ENCODE measurements around the gene LONP1. TPM values are rescaled to one million over a fixed set of nuclear protein-coding genes. Genes with fewer than 3 reads are reported as not detected.

LONP1 gene
- total RNA-seq, 1 experiment from 2014 or later: 186 TPM

DNA sequence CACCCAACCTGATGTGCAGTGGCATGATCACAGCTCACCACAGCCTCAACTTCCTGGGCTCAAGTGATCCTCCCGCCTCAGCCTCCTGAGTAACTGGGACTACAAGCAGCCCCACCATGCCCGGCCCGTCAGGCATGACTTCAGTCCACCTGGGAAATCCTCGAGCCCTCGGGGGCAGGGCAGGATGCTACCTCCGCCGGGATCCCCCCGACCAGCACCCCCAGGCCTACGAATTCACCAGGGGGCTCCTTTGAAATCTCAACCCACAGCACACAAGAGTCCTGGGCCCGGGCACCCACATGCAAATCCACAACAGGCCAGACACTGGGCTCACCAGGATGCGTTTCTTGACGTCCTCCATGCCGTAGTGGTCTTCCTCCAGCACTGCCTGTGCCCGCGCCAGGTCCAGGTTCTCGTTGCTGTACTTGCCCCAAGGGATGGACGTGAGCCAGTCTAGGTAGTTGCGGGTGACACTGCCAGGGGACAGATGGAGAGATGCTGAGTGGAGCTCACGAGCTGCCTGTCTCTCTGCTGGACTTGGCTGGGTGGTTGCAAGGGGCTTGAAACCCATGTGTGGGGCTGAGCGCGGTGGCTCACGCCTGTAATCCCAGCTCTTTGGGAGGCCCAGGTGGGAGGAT is 19.4 kb downstream of the LONP1 start (continued):
- TF ChIP-seq, protein P1, sequence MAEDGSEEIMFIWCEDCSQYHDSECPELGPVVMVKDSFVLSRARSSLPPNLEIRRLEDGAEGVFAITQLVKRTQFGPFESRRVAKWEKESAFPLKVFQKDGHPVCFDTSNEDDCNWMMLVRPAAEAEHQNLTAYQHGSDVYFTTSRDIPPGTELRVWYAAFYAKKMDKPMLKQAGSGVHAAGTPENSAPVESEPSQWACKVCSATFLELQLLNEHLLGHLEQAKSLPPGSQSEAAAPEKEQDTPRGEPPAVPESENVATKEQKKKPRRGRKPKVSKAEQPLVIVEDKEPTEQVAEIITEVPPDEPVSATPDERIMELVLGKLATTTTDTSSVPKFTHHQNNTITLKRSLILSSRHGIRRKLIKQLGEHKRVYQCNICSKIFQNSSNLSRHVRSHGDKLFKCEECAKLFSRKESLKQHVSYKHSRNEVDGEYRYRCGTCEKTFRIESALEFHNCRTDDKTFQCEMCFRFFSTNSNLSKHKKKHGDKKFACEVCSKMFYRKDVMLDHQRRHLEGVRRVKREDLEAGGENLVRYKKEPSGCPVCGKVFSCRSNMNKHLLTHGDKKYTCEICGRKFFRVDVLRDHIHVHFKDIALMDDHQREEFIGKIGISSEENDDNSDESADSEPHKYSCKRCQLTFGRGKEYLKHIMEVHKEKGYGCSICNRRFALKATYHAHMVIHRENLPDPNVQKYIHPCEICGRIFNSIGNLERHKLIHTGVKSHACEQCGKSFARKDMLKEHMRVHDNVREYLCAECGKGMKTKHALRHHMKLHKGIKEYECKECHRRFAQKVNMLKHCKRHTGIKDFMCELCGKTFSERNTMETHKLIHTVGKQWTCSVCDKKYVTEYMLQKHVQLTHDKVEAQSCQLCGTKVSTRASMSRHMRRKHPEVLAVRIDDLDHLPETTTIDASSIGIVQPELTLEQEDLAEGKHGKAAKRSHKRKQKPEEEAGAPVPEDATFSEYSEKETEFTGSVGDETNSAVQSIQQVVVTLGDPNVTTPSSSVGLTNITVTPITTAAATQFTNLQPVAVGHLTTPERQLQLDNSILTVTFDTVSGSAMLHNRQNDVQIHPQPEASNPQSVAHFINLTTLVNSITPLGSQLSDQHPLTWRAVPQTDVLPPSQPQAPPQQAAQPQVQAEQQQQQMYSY (CRISPR knock-in tag; IDR thresholded peaks at IDR 0.05): no peak
- TF ChIP-seq, protein P2, sequence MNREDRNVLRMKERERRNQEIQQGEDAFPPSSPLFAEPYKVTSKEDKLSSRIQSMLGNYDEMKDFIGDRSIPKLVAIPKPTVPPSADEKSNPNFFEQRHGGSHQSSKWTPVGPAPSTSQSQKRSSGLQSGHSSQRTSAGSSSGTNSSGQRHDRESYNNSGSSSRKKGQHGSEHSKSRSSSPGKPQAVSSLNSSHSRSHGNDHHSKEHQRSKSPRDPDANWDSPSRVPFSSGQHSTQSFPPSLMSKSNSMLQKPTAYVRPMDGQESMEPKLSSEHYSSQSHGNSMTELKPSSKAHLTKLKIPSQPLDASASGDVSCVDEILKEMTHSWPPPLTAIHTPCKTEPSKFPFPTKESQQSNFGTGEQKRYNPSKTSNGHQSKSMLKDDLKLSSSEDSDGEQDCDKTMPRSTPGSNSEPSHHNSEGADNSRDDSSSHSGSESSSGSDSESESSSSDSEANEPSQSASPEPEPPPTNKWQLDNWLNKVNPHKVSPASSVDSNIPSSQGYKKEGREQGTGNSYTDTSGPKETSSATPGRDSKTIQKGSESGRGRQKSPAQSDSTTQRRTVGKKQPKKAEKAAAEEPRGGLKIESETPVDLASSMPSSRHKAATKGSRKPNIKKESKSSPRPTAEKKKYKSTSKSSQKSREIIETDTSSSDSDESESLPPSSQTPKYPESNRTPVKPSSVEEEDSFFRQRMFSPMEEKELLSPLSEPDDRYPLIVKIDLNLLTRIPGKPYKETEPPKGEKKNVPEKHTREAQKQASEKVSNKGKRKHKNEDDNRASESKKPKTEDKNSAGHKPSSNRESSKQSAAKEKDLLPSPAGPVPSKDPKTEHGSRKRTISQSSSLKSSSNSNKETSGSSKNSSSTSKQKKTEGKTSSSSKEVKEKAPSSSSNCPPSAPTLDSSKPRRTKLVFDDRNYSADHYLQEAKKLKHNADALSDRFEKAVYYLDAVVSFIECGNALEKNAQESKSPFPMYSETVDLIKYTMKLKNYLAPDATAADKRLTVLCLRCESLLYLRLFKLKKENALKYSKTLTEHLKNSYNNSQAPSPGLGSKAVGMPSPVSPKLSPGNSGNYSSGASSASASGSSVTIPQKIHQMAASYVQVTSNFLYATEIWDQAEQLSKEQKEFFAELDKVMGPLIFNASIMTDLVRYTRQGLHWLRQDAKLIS (CRISPR knock-in tag; IDR thresholded peaks at IDR 0.05; ENCODE audit: borderline replicate concordance): no peak
- TF ChIP-seq ZNF671 (CRISPR knock-in tag; IDR thresholded peaks at IDR 0.05) (no peak), SMAD4 (CRISPR knock-in tag; IDR thresholded peaks at IDR 0.05) (no peak), SMAD3 (CRISPR knock-in tag; IDR thresholded peaks at IDR 0.05; ENCODE audit: borderline replicate concordance) (no peak), ZNF423 (CRISPR knock-in tag; IDR thresholded peaks at IDR 0.05) (no peak), NFATC4 (CRISPR knock-in tag; IDR thresholded peaks at IDR 0.05) (no peak)
- TF ChIP-seq, protein P3, sequence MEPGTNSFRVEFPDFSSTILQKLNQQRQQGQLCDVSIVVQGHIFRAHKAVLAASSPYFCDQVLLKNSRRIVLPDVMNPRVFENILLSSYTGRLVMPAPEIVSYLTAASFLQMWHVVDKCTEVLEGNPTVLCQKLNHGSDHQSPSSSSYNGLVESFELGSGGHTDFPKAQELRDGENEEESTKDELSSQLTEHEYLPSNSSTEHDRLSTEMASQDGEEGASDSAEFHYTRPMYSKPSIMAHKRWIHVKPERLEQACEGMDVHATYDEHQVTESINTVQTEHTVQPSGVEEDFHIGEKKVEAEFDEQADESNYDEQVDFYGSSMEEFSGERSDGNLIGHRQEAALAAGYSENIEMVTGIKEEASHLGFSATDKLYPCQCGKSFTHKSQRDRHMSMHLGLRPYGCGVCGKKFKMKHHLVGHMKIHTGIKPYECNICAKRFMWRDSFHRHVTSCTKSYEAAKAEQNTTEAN (CRISPR knock-in tag; IDR thresholded peaks at IDR 0.05): no peak

DNA sequence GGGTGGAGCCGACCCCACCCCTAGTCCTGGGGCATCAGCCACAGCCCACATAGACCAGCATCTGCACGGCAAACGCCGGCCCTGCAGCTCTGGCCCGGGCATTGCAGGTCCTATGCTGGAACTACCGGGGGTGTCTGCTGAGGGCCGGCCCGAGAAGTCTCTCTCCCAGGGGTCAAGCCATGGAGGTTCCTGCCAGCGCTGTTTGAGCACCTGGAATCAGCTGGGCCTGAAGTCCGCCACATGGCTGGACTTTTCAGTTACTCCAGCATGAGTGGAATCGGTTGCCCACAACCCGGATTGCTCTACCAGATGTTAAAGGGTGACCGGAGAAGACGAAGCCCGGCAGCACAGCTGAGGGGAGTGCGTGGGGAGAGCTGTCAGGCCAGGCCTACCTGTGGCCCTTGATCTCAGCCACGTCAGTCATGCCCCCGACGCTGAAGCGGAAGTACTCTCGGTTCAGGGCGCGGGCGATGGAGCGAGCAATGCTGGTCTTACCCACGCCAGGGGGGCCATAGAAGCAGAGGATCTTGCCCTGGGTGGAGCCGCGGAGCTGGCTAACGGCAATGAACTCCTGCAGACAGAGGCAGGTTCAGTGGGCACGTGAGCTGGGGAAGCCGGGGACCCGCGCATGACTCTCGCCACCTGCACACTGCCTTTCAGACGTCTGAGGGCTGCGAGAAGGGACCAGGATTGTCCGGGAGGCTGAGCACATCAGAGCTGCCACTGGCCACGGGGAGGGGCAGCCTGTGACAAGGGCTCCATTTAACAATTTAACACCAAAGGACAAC is 21.1 kb downstream of the LONP1 start:
- no peaks in the 10 kb centered on the region for H3K27me3 Mint-ChIP-seq (ENCODE audit: low read depth)
- no peak overlapping the region for H3K27ac Mint-ChIP-seq
- H3K9me3 Mint-ChIP-seq: peaks cover 5% of the 10 kb centered on the region; the same call in 1 of the 2 replicates
- ChIA-PET POLR2A (no interaction called here), CTCF (interaction anchor here (1.9 to 2.1 kb wide), 2 partner anchors 9 to 12 kb away, joined by 7 to 8 read pairs; partner anchors contain the start of gene RPL36)
- DNase-seq (ENCODE audit: low spot score) (no peak), ATAC-seq (no peak)
- peaks cover 55% of the 10 kb centered on the region for H3K36me3 Mint-ChIP-seq
- H3K4me3 Mint-ChIP-seq: no peak overlapping the region
- H3K4me1 Mint-ChIP-seq: no peaks in the 10 kb centered on the region
- TF ChIP-seq, protein P4, sequence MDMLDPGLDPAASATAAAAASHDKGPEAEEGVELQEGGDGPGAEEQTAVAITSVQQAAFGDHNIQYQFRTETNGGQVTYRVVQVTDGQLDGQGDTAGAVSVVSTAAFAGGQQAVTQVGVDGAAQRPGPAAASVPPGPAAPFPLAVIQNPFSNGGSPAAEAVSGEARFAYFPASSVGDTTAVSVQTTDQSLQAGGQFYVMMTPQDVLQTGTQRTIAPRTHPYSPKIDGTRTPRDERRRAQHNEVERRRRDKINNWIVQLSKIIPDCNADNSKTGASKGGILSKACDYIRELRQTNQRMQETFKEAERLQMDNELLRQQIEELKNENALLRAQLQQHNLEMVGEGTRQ (CRISPR knock-in tag; IDR thresholded peaks at IDR 0.05): no peak
- TF ChIP-seq NFATC4 (CRISPR knock-in tag; IDR thresholded peaks at IDR 0.05): no peak
- TF ChIP-seq GABPB1 (CRISPR knock-in tag; IDR thresholded peaks at IDR 0.05): no peak
- no peak for TF ChIP-seq ZNF219 (CRISPR knock-in tag; IDR thresholded peaks at IDR 0.05; ENCODE audit: borderline replicate concordance)
- TF ChIP-seq, protein P5, sequence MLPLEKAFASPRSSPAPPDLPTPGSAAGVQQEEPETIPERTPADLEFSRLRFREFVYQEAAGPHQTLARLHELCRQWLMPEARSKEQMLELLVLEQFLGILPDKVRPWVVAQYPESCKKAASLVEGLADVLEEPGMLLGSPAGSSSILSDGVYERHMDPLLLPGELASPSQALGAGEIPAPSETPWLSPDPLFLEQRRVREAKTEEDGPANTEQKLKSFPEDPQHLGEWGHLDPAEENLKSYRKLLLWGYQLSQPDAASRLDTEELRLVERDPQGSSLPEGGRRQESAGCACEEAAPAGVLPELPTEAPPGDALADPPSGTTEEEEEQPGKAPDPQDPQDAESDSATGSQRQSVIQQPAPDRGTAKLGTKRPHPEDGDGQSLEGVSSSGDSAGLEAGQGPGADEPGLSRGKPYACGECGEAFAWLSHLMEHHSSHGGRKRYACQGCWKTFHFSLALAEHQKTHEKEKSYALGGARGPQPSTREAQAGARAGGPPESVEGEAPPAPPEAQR (CRISPR knock-in tag; IDR thresholded peaks at IDR 0.05): no peak
- TF ChIP-seq OVOL2 (CRISPR knock-in tag; IDR thresholded peaks at IDR 0.05; ENCODE audit: borderline replicate concordance): no peak
- TF ChIP-seq, protein P6, sequence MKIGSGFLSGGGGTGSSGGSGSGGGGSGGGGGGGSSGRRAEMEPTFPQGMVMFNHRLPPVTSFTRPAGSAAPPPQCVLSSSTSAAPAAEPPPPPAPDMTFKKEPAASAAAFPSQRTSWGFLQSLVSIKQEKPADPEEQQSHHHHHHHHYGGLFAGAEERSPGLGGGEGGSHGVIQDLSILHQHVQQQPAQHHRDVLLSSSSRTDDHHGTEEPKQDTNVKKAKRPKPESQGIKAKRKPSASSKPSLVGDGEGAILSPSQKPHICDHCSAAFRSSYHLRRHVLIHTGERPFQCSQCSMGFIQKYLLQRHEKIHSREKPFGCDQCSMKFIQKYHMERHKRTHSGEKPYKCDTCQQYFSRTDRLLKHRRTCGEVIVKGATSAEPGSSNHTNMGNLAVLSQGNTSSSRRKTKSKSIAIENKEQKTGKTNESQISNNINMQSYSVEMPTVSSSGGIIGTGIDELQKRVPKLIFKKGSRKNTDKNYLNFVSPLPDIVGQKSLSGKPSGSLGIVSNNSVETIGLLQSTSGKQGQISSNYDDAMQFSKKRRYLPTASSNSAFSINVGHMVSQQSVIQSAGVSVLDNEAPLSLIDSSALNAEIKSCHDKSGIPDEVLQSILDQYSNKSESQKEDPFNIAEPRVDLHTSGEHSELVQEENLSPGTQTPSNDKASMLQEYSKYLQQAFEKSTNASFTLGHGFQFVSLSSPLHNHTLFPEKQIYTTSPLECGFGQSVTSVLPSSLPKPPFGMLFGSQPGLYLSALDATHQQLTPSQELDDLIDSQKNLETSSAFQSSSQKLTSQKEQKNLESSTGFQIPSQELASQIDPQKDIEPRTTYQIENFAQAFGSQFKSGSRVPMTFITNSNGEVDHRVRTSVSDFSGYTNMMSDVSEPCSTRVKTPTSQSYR (CRISPR knock-in tag; IDR thresholded peaks at IDR 0.05): no peak
- TF ChIP-seq ZNF232 (CRISPR knock-in tag; IDR thresholded peaks at IDR 0.05): no peak
- TF ChIP-seq NR2C2 (CRISPR knock-in tag; IDR thresholded peaks at IDR 0.05): no peak
- TF ChIP-seq SMAD4 (CRISPR knock-in tag; IDR thresholded peaks at IDR 0.05): no peak
- TF ChIP-seq SP1 (CRISPR knock-in tag; conservative IDR thresholded peaks at IDR 0.05): no peak
- TF ChIP-seq, protein P7, sequence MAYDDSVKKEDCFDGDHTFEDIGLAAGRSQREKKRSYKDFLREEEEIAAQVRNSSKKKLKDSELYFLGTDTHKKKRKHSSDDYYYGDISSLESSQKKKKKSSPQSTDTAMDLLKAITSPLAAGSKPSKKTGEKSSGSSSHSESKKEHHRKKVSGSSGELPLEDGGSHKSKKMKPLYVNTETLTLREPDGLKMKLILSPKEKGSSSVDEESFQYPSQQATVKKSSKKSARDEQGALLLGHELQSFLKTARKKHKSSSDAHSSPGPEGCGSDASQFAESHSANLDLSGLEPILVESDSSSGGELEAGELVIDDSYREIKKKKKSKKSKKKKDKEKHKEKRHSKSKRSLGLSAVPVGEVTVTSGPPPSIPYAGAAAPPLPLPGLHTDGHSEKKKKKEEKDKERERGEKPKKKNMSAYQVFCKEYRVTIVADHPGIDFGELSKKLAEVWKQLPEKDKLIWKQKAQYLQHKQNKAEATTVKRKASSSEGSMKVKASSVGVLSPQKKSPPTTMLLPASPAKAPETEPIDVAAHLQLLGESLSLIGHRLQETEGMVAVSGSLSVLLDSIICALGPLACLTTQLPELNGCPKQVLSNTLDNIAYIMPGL (CRISPR knock-in tag; IDR thresholded peaks at IDR 0.05): no peak
- TF ChIP-seq MXD4 (CRISPR knock-in tag; IDR thresholded peaks at IDR 0.05; ENCODE audit: borderline replicate concordance): no peak

Data from WTC11 (cell line).